NCI-H2107 (cell line): ENCODE results near the gene RASSF10.
"Not testable (repeated sequence)": the region's sequence is repeated elsewhere in the genome, so short reads cannot be mapped to it uniquely, and the experiment has no call there.

Experiments
- DNase-seq: peaks from one replicate; lab custom pipeline; 2025; lab: John Stamatoyannopoulos, UW

RASSF10 gene

DNA sequence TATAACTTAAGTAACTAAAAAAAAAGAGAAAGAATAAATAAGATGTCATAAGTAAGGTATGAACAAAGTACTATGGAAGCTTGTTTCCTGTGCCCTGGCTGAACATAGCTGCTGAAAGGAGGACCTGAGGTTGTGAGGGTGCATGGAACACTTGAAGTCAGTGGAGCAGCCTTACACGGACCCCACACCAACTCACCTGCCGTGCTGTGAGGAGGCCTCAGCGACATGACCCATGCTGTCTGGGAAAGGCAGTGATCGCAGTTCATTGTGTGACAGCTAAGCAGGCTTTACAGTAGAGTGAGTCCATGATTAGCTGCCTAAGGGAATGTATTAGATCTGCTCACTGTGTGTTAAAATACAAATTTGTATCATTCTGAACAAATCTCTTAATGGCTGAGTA lies 17.6 kb downstream of the RASSF10 start:
- DNase-seq, result no peak

DNA sequence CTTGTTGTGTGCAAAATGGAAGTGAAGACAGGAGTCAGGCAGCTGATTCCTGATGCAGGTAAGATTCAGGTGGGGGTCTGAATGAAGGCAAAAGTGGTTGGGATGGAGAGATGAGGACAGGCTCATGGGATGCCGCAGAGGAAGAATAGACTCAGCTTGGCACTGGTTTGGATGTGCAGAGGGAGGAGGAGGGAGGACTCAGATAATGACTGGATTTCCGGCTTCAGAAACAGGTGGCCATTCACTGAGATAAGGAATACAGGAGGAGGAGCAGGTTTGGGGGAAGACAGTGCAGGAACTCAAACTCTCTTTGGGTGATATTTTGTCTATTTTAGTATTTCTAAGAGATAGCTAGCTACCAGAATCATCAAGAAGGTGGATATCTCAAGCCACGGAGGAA lies 19.2 kb downstream of the RASSF10 start:
- no peak for DNase-seq

DNA sequence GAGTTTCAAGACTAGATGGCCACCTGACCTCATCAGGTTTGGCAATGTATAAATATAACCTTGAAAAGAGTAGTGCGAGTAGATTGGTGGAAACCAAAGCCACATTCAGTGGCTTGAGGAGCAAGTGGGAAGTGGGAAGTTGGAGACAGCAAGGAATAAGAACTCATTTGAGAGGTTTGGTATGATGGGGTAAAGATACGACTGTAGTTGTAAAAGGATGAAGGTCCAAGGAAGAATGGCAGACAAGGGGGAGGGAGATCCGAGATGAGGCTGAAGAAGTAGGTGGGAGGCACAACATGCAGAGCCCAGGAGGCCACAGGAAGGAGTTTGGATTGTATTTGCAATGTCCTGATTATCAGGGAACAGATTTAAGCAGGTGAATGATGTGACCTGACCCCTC lies 20.8 kb downstream of the RASSF10 start:
- DNase-seq, result no peak

DNA sequence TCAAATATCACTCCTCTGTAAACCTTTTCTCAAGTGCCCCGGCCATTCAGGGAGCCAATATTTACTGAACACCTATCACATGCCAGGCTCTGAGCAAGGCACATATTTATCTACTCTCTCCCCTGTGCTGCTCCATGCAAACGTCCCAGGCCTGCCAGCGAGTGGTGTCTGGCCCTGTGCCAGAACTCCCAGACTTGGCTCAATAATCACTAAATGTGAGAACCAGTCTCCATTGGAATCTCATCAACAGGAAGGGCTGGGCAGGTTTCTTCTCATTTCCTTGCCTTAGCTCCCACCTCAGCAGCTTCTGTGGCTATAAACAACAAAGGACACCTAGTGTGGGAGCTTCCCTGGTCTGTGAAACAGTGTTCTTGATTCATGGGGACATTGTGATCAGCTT lies 21.7 kb downstream of the RASSF10 start:
- no peak for DNase-seq

DNA sequence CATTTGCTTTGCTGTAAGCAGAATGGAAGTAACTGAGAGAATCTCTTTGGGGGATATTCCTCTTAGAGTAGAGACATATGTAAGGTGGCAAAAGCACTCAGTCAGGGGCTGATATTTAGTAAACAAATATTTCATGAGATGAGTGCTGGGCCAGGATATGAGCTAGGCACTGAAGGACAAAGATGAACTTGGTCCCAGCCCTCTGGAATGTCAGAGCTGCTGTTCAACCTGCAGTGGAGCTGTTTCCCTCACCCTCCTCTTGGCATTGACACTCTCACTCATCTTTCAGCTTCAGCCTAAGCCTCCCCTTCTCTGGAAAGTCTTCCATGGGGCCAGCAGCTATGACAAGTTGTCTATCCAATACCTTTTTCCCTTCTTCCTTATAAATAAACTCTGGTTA lies 22.2 kb downstream of the RASSF10 start:
- DNase-seq, result no peak

DNA sequence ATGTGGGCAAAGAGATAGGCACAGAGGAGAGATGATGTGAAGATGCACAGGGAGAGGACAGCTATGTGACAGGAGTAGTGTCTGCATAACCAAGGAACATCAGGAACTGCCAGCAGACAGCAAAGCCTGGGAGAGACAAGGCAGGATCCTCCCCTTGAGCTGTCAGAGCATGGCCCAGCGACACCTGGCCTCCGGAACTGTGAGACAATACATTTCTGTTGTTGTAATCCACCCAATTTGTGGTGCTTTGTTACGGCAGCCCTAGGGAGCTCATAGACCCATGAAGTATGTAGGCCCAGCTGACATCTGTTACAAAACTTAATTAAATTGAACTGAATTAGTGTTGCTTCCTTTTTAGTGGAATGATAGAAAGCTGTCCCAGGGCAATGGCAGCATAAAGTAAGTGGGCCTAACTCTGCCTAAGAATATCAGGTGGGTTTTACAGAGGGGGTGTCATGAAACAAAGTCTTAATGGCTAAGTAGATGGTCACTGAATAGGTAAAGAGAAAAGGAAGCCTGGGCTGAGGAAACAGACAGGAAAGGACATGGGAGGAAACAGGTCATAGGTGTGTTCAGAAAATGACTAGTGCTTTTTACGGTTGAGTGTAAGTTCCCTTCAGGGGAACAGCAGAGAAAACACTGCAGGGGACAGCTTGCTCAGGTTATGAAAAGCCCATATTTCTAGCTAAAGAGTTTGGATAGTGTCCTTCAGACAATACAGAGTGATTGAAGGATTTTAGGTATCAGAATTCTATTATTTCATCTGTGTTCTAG lies 24.8 kb downstream of the RASSF10 start:
- peak; percentile 42 for DNase-seq

DNA sequence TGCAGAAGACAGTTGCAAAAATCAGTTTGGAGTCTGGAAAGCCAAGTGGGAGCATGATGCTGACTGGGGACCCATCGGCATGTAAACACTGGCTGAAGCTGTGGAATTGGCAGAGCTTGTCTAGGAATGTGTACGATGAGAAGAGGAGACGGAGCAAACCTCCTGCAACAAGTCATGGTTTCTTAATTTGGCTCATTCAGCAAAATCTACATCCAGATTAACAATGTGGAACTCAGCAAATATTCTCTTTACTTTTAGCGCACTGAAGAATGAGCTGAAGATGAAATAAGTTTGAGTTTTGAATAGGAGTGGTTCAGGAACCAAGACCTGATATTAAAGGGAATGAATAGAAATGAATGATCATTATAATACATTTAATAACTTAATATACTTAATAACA lies 26.6 kb downstream of the RASSF10 start:
- no peak for DNase-seq

DNA sequence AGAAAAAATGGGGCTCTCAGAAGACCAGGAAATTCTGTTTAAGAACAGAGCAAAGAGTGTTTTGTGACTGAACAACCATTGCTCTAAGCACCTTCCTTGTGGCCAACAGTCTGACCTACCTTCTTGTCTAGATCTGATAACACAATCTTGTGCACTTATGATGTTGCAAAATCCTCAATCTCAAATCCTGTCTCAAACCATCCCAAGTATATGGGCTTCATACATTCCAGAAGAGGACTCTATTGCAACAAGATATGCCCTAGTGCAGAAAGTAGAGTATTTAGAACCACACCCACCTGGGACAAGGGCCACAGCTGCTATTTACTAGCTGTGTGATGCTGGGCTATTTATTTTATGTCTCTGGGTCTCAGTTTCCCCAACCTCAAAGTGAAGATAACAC lies 27.1 kb downstream of the RASSF10 start:
- no peak for DNase-seq

DNA sequence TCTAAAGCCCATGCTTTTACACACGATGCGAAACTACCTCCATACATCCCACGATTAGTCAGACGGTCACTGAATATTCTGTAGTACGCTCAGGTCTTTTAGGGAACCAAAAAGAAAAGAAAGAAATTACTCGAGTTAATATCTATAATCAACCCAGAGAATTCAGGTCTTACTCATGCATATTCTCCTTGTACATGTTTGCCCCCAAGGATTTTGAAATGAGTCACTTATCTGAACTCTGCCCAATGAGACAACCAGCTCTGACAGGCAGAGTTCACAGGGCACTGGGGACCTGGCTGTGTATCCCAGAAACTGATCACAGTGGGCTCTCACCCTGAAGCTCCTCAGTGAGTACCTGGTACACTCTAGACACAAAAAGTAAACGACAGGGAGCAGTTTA lies 29.2 kb downstream of the RASSF10 start:
- DNase-seq, result no peak

DNA sequence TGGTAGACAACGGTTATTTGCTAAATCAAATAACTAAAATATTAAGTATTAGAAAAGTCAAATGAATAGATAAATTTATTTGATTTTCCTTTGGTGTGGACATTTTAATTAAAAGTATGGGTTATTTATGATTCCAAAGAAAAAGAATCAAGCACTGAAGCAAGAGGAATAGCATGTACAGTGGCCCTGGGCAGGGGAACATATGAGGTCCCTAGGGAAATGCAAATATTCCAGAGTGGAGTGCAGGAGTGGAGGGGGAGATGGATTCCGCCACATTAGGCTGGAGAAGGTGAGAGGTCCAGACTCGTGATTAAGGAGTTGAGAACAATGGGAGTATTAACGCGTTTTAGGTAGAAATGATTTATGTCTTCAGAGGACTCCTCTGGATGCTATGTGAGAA lies 30.0 kb downstream of the RASSF10 start:
- DNase-seq, result no peak

DNA sequence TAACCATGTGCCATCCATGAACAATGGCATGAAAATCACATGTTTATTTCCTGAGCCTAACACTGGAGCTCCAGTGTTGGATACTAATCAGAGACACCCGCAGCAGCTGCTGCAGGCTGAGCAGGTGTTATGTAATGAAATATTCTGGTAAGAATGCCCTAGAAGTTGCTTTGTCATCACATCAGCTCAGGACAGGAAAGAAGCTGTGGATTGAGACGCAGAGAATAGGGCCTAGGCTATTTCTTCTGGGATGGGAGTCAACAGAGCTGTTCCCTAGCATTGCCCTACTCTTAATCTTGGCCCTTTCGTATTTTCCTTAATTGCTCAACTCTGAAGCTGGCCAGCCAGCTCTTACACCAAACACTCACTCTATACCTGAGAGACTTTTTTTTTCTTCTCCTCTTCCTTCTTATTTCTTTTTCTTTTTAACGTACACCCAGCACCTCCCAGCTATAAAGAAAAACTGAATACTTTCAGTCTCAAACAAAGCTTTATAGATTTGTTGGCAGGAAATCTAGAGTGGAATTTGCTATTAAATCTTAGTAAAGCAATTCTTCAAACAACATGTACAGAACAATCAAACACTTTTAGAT lies 31.9 kb downstream of the RASSF10 start:
- peak; percentile 43 for DNase-seq

DNA sequence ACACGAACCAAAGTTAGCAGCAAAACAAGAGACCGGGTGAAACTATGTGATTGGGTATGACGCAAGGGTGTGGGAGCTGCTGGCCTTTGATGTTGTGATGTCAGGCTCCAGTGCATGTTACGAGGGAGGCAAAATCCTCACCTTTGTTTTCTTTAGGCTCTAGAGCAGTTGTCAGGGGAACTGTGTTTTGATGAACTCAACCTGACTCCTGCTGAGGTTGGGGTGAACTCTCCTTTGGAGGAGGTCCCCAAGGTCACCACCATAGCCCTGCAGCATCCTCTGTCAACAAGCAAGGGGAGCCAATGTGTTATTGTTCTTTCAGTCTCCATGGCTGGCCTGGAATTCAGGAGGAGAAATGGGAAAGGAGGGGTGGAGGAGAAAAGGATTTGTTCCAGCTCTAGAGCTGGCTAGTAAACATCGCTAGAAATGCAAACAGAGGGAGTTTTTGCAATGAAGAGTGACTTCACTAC lies 33.8 kb downstream of the RASSF10 start:
- DNase-seq, result peak; percentile 21

DNA sequence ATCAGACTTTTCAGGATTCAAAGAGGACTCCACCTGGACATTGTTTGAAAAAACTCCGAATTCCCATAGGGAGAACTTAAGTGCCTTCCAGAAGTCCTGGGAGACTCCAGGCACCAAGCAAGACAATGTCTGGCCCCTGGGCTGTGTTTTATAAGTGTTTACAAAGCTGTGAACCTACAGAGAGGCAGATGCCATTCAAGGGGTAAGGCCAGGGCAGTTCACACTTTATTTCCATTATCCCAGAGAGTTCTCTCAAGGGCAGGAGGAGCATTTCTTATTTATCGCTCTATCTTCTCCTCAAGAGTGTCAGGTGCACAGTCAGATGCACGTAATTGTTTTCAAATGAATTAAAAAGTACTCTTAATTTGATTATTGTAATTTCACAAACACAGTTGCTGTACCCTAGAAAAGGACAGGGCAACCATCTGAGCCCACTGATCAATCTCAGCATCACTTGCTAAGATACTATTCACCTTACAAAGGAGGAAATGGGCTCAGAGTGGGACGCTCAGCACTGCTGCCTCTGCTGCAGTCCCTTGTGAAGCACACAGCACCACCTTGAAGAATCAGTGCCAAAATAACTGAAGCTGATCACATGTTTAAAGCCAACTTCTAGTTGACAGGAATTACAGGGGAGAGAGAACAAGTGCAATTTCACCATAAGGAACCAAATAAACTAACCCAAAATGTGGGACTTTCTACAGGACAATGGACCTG lies 35.0 kb downstream of the RASSF10 start:
- no peak for DNase-seq

DNA sequence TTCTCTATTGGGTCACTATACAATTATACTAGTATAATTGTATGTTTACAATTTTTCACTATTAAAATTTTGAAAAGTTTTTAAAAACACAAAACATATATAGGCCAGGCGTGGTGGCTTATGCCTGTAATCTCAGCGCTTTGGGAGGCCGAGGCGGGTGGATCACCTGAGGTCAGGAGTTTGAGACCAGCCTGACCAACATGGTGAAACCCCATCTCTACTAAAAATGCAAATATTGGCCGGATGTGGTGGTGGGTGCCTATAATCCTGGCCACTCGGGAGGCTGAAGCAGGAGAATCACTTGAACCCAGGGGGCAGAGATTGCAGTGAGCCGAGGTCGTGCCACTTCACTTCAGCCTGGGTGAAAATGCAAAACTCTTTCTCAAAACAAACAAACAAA lies 36.0 kb downstream of the RASSF10 start:
- DNase-seq, result not testable (repeated sequence)

DNA sequence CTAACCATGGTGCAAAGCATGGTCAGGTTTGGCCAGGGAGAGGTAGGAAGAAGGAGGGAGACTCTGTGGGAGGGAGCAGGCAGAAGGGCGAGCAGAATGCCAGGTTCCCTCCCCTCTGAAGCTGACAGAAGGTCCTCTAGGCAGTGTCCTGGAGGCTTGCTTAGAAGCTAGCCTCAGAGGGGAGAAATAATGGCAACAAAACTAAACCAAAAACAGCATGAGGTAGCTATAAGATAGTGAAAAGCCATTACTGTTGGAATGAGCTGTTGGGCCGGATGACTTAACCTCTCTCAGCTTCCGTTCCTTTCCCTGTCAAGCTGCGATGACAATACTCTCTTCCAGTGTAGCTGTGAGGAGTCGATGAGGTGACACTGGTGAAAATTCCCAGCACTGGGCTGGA lies 36.6 kb downstream of the RASSF10 start:
- DNase-seq, result no peak

DNA sequence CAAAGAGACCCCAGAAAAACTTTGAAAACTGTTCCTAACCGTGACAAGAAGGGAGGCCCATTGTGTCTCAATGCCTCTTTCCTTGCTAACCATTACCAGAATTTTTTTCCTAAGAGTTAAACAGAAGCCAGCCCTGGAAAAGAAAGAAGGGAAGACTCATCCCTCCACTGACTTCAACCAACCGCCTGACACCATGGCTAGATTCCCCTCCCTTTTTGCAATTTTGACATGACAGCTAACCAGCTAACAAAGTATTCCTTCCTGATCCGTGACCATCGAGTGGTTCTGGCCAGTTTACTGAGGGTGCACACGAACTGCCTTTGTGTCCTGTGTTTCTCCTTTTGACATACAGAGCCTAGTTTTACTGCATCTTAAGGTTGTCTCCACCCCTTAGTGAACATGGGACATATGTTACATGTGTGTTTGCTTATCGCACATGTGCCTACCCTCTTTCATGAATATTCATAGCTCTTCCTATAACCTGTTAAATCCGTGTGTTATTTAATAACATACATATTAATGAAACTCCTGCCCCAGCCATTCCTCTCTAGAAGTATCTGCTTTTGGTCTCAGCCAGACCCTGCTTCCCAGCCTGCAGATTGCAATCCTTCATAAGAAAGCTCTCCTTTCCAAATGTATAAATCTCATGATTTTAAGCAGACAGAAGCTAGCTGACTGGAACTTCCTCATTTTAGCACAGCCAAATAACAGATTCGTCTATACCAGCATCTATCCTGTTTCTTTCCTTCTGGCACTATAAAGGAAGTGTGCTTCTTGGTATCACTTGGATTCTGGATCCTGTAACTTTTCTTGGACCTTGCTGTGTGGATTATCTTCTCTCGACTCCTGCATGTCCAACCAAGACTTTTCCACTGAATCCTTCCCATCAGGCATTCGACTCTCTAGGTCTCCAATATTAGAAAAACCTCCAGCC lies 37.8 kb downstream of the RASSF10 start:
- no peak for DNase-seq

DNA sequence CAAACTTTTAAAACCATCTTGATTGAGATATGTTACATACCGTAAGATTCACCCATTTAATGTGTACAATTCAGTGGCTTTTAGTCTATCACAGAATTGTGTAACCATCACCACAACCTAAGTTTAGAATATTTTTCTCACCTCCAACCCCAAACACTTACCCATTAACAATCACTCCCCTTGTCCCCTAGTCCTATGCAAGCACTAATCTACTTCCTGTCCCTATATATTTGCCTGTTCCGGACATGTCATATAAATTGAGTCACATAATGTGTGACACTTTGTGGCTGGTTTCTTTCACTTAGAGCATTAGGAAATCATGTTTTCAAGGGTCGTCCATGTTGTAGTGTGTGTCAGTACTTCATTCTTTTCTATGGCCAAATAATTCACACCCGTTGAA lies 38.8 kb downstream of the RASSF10 start:
- no peak for DNase-seq

DNA sequence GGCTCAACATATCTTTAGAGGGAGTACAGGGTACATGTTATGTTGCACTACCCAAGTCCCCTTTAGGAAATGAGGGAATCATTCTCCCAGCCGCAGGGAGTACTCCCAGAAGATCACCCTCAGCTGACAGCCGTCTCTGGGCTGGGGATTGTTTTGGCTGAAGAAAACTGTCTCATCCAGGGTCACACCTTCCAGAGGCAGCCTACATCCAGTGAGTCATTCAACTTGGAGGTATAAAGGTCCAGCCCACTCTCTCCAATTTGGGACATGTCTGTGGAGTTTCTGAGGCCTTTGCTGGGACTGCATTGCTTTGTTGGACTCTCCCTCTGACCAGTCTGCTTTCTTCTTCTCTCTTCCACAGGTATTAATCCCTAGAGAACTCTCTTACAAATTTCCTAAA lies 42.1 kb downstream of the RASSF10 start:
- no peak for DNase-seq

DNA sequence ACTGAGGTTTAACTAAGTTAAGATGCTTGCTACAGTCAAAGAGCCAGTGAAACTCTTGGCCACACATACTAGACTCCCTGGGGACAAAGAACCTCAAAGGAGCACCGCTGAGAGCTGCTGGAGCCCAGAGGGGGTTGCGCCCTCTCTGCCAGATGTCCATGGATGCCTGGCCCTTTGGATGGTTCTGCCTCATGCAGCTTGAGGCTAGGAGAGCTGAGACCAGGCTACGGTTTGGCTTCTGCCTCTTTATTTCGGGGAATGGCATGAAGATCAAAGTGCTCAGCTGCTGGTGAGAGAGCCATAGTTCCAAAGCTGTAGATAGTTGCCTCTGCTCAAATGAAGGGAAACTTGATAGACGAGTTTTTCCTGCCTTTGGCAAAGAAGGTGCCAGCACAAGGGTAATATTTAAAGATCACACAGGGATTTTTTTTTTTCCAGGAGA lies 43.0 kb downstream of the RASSF10 start:
- no peak for DNase-seq

DNA sequence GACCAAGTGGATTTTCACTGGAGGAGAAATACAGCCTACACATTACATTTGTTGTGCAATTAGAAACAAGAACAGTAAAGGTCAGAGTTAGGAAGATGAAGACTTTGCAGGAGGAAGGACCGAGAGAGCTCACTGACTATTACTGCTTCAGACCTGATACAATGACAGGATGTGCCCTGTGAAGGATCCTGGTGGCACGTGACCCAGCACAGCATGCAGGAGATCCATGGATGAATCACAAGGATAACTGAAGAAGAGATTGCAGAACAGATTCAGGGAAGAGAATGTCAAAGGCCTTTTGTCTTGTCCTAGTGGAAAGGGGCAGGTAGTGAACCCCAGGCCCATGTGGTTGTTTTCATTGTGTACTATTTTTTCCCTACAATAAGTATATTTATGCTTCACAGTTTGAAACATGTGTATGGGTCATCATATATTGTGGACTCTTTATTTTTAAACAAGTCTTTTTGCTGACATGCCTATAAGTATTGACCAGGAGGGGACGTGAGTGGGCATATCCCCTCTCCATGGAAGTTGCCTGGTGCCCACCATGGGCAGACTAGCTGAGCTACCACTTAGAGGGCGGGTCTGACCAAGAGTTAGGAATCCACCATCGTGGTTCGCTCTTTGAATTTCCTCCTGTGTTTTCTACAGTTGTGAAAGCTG lies 44.3 kb downstream of the RASSF10 start:
- no peak for DNase-seq

DNA sequence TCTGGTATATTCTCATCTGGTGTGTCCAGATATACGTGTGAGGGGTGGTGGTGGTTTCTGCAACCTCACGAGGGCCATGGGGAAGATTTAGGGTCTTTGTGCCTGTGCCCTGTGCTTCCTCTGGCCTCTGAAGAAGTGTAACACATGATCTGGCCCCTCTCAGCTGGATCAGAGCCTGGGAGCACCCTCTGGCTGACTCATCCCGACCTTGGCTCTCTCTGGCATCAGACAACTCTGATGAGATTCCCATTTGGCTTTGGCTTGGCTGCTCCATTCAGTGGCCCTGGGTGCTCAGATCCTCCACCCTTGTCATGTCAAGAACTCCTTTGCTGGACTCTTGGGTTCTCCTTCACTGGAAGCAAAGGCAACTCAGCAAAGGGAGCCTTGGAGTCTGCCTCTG lies 45.2 kb downstream of the RASSF10 start:
- DNase-seq, result no peak

DNA sequence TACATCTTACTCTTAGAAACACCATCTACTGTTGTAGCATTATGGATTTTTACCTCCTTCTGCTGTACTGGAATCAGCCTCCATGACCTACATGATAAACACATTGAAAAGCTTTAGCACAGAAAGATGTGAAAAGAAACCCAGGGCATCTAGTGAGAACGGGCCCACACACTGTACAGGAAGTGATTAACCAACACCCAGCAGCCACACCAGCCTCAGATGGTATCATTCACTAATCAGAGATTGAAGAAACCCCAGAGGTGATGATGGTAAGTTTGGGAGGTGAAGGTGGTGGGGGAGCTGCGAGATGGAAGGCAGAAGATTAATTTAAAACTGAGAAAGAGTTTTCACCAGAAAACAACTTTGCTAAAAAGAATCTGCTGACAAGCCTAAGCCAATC lies 46.1 kb downstream of the RASSF10 start:
- DNase-seq, result no peak
